HG02885 (cell line): Measurements from ENCODE around the gene PBX4.
A peak's percentile ranks its signal among the peaks of the same experiment; 100 is the strongest.
"Not testable (repeated sequence)": the region's sequence is repeated elsewhere in the genome, so short reads cannot be mapped to it uniquely, and the experiment has no call there.

ENCODE experiments used
- ATAC-seq: cut with Tn5 transposase; IDR thresholded peaks from one replicate; pipeline ENCODE4 v1.9.1; 2021; ENCODE audit warnings: mild to moderate bottlenecking; ENCODE audit not compliant: unreplicated experiment, poor library complexity

Gene PBX4

DNA sequence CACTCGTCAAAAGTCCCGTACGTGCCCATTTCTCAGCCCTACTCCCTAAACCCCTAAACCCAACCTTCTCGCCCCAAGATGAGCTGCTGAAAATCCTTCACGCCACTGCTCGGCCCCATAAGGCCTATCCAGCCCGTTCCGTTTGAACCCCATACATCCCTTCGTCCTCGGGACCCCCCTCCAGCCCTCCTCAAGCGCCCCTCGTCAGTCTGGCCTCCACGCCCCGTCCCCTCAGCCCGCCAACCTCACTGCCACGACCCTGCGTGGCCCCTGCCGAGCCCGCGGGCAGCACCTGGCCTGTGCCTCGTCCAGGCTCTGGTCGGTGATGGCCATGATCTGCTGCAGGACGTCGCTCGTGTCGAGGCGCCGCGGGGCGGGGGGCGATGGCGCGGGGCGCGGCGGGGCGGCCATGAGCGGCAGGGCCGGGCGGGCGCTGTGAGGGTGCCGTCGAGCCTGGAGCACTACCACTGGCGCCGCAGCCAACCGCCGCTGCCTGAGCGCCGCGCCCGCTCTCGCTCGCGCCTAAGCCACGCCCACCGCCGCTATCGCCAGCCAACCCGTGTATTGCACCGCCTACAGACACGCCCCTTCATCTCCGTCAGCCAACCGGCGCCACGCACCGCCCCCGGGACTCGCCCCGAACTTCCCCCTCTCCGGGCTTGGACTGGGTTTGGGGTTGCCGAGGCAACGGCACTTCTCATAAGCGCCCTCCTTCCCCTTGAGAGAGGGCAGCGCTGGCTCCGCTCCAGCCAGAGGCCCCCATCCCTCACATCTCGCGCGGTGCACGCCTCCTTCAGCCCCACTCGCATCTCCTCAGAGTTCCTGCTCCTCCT lies at the start of gene PBX4:
PBX4 (minus strand) TSS at position 469 of the 833 bp plus-strand sequence; CDS start at position 411, 58 bp downstream.
- peak; percentile 95 for ATAC-seq

DNA sequence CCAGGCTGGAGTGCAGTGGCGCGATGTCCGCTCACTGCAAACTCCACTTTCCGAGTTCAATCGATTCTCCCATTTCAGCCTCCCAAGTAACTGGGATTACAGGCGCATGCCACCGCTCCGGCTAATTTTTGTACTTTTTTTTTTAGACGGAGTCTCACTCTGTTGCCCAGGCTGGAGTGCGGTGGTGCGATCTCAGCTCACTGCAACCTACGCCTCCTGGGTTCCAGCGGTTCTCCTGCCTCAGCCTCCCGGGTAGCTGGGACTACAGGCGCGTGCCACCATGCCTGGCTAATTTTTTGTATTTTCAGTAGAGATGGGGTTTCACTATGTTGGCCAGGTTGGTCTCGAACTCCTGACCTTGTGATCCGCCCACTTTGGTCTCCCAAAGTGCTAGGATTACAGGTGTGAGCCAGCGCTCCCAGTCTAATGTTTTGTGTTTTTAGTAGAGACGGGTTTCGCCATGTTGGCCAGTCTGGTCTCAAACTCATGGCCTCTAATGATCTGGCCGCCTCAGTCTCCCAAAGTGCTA lies 47.0 kb upstream of the PBX4 start:
- ATAC-seq = not testable (repeated sequence)

GRCh38 chr19:19663256-19664120 lies 45.0 kb upstream of the PBX4 start, which contains the start of gene ATP13A1:
Gene ATP13A1, minus strand, starts transcription at chr19:19663676. Its CDS starts 10 bp downstream, at chr19:19663666.
- peak; percentile 76 for ATAC-seq

- ATAC-seq = no peak
Measured at GRCh38 chr19:19662871-19663255, 44.4 kb upstream of the PBX4 start.

- ATAC-seq = no peak
Measured at GRCh38 chr19:19662344-19662743, 43.9 kb upstream of the PBX4 start.

- peak; percentile 43 for ATAC-seq
Measured at GRCh38 chr19:19661675-19662251, 43.3 kb upstream of the PBX4 start.

DNA sequence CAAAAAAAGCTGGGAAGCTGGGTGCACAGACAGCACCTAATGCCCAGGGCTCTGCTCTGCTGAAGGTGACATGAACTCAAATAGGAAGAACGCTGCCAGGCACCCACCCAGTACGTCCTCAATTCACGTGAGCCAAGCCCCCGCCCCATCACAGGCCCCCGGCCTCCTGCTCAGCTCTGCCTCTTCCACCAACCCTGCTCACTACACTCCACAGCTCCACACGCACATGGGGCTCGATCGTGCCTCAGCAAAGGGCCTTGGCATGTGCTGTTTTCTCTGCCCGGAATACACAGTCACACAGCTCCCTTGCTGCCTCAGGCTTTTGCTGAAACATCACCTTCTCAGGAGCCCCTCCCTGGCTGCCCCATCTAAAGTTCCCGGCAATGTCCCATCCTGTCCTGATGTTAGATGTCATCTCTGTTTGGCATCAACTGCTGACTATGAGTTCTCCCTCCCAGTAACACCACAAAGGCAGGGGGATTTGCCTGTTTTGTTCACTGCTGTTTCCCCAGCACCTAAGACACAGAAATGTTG lies 42.7 kb upstream of the PBX4 start:
- no peak for ATAC-seq

GRCh38 chr19:19659646-19660245 lies 41.3 kb upstream of the PBX4 start:
- no peak for ATAC-seq

DNA sequence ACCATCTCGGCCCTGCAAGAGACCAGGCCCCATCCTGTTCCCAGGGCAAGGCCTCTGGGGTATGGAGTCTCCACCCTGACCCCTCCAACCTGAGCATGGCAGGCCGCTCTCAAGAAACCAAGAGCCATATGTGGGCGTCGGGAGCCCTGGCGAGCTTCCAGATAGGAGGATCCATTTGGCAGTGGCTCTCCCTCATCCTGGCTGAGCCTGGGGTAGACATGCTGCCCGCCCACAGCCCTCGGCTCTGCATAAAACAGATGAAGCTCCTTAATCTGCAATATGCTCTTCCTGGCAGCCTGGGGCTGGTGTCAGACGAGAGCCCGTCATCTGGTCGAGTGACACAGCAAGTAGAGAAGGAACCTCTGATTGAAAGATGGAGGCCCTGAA lies 38.9 kb upstream of the PBX4 start:
- no peak for ATAC-seq

GRCh38 chr19:19656451-19657396 lies 38.2 kb upstream of the PBX4 start:
- ATAC-seq = no peak

- ATAC-seq = no peak
Measured at GRCh38 chr19:19655641-19656343, 37.3 kb upstream of the PBX4 start.

DNA sequence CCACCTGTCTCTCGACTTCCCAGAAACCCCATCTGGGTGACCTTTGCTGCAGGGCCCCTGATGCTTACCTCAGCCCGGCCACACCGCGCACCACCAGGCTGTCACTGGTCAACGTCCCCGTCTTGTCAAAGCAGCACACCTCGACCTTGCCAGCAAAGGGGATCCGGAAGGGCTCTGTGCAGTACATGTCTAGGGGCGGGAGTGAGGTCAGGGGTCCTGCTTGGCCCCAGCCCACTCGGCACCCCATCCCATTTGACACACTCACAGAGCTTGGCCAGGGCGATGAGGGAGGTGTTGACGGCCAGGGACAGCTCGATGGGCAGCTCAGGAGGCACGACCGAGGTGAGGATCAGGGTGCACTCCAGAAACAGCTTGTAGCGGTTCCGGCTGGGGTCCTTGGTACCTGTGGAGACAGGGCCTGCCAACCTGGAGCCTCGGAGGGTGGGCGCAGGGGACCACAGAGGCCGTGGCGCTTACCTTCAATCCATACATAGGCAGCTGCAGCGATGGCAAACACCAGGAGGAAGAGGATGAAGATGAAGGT lies 36.6 kb upstream of the PBX4 start:
- no peak for ATAC-seq

GRCh38 chr19:19654441-19654840 lies 36.0 kb upstream of the PBX4 start:
- no peak for ATAC-seq

DNA sequence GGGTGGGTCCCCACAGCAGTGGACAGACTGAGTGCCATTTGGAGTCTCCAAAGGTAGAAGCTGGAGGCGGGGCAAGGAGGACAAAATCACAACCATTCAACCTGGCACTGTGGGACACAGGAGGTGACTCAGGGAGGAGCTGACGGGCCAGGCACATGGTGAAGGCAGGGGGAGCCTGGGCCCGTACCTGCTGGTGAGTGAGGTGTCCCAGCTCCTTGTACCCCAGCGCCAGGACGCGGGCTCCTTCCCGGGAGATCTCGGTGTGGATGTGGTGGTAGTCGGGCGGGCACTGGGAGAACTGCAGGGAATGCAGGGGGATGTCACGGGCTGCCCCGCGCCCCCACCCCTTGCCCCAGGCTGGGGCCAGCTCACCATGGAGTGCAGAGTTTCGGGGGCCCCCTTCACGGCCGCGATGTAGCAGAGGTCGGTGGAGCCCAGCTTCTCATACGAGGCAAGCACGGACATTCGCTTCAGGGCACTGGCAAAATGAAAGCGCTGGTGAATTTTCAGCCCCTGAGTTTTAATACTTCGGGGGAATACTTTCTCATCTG lies 35.2 kb upstream of the PBX4 start:
- ATAC-seq = no peak

DNA sequence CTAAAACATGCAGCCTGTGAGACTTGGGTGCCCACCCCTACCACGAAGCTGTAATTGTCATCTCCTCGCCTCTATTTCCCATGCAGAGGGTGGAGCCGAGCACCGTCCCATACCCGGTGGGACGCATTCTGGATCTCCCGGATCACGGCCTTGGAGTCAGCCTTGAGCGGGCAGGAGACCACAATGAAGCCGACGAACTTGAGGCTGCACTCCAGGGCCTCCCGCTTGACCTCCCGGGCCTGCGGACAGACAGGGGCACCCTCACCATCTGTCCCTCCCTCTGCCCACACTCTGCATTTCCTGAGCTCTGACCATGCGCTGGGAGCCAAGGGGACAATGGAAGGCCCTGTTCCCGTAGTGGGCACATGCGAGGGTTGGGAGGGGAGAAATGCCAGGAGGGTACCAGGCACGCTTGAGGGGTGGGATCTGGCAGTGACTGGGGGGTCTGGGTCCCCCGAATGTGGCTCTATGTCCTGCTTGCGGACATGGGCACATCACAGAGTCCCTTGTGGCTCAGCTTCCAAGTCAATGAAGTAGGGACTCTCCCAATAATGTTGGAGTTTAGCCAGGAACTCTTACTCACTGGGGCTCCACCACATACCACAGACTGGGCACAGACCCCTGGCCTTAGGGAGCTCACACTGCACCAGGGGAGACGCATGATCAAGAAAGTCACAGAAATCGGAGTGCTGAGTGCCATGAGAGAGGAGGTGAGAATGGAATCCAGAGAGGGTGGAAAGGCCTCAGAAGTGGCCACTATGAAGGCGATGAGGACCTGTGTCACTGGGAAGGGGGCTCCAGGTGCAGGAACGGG lies 34.2 kb upstream of the PBX4 start:
- no peak for ATAC-seq

DNA sequence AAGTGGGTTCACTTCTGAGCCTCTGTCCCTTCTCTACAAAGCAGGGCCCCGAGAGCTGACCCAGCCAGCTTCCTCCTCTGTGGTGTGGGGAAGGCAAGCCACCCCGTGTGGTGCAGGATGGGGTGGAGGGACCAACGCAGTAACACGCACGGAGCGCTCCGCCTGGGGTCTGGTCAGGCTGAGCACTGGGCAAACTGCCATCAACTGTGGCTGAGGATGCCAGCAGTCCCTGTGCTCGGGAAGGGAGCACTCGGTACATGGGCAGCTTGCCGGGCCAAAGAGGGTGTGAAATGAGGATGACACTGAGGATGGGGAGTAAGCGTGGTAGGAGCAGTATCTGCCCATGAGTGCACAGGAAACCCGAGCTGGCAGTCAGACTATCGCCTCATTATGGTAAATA lies 32.6 kb upstream of the PBX4 start:
- no peak for ATAC-seq

GRCh38 chr19:19650331-19650730 lies 31.8 kb upstream of the PBX4 start:
- no peak for ATAC-seq
